Measurements from ENCODE around the gene PHACTR3. TPM values are rescaled to one million over a fixed set of nuclear protein-coding genes. Genes with fewer than 3 reads are reported as not detected.

The PHACTR3 gene
- total and polyA plus RNA-seq, 2 experiments from 2014 or later = 0.45 to 0.61 TPM

- no peak for TF ChIP-seq ZNF462 (CRISPR knock-in tag; IDR thresholded peaks at IDR 0.05)
Observed at GRCh38 chr20:59789686-59790085, 185.3 kb downstream of the PHACTR3 start (continued).

- Mint-ChIP-seq H3K9me3 (peaks cover 12% of the 10 kb centered on the region), H3K27ac (no peak overlapping the region)
- H3K9me2 ChIP-seq (ENCODE audit: insufficient read depth) = no peaks in the 10 kb centered on the region
- no peak for TF ChIP-seq JUNB (IDR thresholded peaks at IDR 0.05; ENCODE audit: unreplicated experiment)
- no peak for TF ChIP-seq STAT1 (IDR thresholded peaks at IDR 0.05; ENCODE audit: unreplicated experiment)
- no peak for TF ChIP-seq ZNF331 (CRISPR knock-in tag; IDR thresholded peaks at IDR 0.05; ENCODE audit: low read depth)
- no peak for TF ChIP-seq ZNF114 (CRISPR knock-in tag; IDR thresholded peaks at IDR 0.05)
- no peak for TF ChIP-seq EZH2 (IDR thresholded peaks at IDR 0.05; ENCODE audit: low read depth, unreplicated experiment)
- no peak for TF ChIP-seq CTCF (conservative IDR thresholded peaks at IDR 0.05; ENCODE audit: low read depth in 2 of 2)
- TF ChIP-seq REST (IDR thresholded peaks at IDR 0.05; ENCODE audit: unreplicated experiment) = no peak
- TF ChIP-seq POLR2AphosphoS5 (IDR thresholded peaks at IDR 0.05; ENCODE audit: low read depth) = no peak
- TF ChIP-seq CREB1 (CRISPR knock-in tag; IDR thresholded peaks at IDR 0.05; ENCODE audit: low read depth) = no peak
- no peak for TF ChIP-seq NANOG (IDR thresholded peaks at IDR 0.05; ENCODE audit: borderline replicate concordance)
- TF ChIP-seq EZH2phosphoT487 (IDR thresholded peaks at IDR 0.05; ENCODE audit: unreplicated experiment) = no peak
- TF ChIP-seq, protein P1, sequence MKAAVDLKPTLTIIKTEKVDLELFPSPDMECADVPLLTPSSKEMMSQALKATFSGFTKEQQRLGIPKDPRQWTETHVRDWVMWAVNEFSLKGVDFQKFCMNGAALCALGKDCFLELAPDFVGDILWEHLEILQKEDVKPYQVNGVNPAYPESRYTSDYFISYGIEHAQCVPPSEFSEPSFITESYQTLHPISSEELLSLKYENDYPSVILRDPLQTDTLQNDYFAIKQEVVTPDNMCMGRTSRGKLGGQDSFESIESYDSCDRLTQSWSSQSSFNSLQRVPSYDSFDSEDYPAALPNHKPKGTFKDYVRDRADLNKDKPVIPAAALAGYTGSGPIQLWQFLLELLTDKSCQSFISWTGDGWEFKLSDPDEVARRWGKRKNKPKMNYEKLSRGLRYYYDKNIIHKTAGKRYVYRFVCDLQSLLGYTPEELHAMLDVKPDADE (IDR thresholded peaks at IDR 0.05) = no peak
Observed at GRCh38 chr20:59790346-59790745, 186.0 kb downstream of the PHACTR3 start.

More at GRCh38 chr20:59790346-59790745, 186.0 kb downstream of the PHACTR3 start:
- Histone ChIP-seq H3K4me3 (no peak overlapping the region), H3K27ac (ENCODE audit: low read depth) (no peak overlapping the region), H3K27me3 (ENCODE audit: insufficient read depth) (no peaks in the 10 kb centered on the region), H3K4me2 (no peak overlapping the region), H4K20me1 (replicated peaks; ENCODE audit: insufficient read depth) (no peaks in the 10 kb centered on the region), H3K79me2 (replicated peaks; ENCODE audit: insufficient read depth) (no peaks in the 10 kb centered on the region), H2AFZ (no peak overlapping the region), H3K36me3 (ENCODE audit: insufficient read depth) (no peaks in the 10 kb centered on the region), H3K4me1 (ENCODE audit: insufficient read depth) (no peaks in the 10 kb centered on the region), H3F3A (replicated peaks; ENCODE audit: low read depth) (no peaks in the 10 kb centered on the region)
- DNase-seq (ENCODE audit: low spot score) = no peak
- H3K4me1 Mint-ChIP-seq = peaks cover 2% of the 10 kb centered on the region; the same call in 1 of the 3 replicates
- no peak overlapping the region for H3K4me3 Mint-ChIP-seq
- peaks cover 5% of the 10 kb centered on the region for H3K27me3 Mint-ChIP-seq (ENCODE audit: insufficient read depth, low read depth, poor library complexity)
- no peak for ATAC-seq
- no peaks in the 10 kb centered on the region for H3K36me3 Mint-ChIP-seq (ENCODE audit: low read depth)
